ENCODE results near the gene OR5W2.
"Not testable (repeated sequence)": the region's sequence is repeated elsewhere in the genome, so short reads cannot be mapped to it uniquely, and the experiment has no call there.

OR5W2 gene

GRCh38 chr11:55914482-55914881, at the start of gene OR5W2:
OR5W2 (minus strand) TSS chr11:55914582; CDS start chr11:55914582, 0 bp downstream.
- no peak for DNase-seq (ENCODE audit: low read depth)

- no peak for DNase-seq (ENCODE audit: low read depth)
Observed at GRCh38 chr11:55956521-55956920, 42.1 kb upstream of the OR5W2 start.

GRCh38 chr11:55949330-55949729, 34.9 kb upstream of the OR5W2 start:
- DNase-seq (ENCODE audit: low read depth), result no peak

DNA sequence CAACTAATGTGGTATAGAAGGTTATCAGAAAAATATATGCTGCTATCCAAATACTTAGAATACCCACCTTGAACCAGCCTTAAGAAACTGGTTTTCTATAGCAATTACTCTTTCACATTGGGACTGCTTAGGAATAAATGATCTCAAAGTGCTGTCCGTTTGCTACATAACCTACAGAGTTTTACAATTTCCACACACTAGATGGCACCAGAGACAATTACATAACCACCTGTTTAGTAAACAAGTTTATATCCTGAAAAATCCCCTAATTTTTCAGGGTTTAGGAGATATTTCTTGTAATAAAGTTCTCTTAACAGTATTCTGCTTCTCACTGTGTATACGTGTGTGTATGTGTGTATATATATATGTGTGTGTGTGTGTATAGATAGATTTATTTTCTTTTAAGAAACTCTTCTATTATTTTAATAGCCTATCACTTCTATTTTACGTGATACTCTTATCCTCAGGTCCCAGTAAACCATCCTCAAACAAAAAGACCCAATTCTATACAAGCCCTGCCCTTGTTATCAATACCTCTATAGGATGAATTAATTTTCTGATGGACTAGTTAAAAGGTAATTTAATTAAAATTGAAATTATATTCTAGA, 28.5 kb upstream of the OR5W2 start:
- no peak for DNase-seq (ENCODE audit: low read depth)

- DNase-seq (ENCODE audit: low read depth), result no peak
Observed at GRCh38 chr11:55936300-55936699, 21.9 kb upstream of the OR5W2 start, which contains the start of gene OR5I1. OR5I1 (minus strand) TSS chr11:55936400; CDS start chr11:55936400, 0 bp downstream.

GRCh38 chr11:55920537-55920936, 6.2 kb upstream of the OR5W2 start:
- DNase-seq (ENCODE audit: low read depth), result no peak

- DNase-seq (ENCODE audit: low read depth), result no peak
Observed at GRCh38 chr11:55902308-55902707, 12.1 kb downstream of the OR5W2 start.

DNA sequence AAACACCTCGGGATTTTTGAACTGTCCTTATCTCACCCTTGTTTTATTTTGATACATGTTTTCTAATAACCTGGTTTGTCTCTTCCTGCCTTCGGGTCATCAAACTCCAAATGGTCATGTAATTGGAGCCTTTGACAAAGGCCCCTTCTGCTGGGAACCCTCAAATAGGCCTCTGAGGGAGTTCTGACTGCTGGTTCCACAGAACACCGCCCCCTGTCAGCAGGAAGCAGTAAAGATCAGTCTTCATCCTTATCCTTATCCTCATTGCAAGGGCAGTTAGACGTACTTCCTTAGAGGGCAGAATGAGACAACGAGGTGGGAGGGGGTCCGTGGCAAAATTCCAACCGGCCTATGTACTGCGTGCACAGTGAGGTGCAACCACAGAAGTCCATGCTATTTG, 19.2 kb downstream of the OR5W2 start:
- no peak for DNase-seq (ENCODE audit: low read depth)

DNA sequence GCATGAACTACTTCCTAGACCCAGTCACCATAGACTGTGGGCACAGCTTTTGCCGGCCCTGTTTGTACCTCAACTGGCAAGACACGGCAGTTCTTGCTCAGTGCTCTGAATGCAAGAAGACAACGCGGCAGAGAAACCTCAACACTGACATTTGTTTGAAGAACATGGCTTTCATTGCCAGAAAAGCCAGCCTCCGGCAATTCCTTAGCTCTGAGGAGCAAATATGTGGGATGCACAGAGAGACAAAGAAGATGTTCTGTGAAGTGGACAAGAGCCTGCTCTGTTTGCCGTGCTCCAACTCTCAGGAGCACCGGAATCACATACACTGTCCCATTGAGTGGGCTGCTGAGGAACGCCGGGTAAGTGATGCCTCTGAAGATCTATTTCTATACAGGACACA, 28.9 kb downstream of the OR5W2 start:
- DNase-seq (ENCODE audit: low read depth), result not testable (repeated sequence)

DNA sequence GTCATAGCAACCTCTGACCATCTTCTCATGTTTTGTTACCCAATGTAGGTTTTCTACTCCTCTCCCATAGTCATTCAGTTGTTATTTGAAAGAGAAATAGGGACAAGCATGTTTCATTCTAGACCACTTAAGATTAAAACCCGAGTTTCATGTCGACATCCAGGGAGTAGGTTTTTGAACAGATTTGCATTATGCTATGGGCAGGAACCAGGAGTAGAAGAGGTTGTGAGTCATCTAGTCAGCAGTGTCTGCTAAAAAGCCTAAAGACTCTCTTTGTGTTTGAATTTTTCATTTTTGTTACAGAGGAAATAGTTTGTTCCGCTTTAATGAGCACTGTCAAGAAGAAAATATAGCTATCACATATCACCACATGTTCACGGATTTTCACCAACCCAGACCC, 29.4 kb downstream of the OR5W2 start:
- not testable (repeated sequence) for DNase-seq (ENCODE audit: low read depth)

GRCh38 chr11:55882997-55883396, 31.4 kb downstream of the OR5W2 start, which contains the start of gene TRIM51:
TRIM51 (plus strand) TSS chr11:55883297; CDS start chr11:55885429, 2,132 bp downstream.
- not testable (repeated sequence) for DNase-seq (ENCODE audit: low read depth)

DNA sequence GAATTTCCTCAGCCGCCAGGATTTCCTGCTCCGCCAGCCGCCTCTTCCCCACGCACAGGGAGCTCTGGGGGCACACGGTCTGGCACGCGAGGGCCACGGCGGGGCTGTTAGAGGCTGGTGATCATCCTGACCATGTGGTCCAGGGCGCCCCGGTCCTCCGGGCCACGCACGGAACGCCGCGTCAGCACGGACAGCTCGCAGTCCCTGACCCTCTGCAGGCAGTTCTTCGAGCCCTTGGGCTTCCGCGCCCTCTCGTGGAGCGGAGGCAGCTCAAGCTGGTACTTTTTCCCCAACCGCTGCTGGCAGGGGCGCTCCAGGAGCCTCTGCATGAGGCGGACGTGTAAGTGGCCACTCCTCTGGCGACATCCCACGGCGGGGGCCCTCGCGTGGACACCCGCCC, 41.2 kb downstream of the OR5W2 start:
- DNase-seq (ENCODE audit: low read depth), result not testable (repeated sequence)

DNA sequence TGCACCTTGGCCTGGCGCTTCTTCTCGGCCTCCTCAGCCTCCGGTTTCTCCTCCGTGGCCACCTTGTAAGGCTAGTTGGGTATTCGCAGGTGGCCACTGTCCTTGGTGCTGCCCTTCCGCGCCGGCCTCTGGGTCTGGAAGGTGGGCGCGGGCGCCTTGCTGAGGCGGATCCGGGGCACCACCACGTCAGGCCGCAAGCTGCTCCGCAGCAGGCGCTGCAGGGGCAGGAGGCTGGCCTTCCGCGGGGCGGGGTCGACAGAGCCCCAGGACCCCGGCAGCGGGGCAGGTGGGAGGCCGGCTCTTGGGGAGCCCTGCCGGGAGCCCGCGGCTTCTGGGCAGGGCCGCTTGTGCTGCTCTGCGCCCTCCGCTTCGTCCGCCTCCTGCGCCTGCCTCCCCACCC, 41.7 kb downstream of the OR5W2 start:
- DNase-seq (ENCODE audit: low read depth), result not testable (repeated sequence)

DNA sequence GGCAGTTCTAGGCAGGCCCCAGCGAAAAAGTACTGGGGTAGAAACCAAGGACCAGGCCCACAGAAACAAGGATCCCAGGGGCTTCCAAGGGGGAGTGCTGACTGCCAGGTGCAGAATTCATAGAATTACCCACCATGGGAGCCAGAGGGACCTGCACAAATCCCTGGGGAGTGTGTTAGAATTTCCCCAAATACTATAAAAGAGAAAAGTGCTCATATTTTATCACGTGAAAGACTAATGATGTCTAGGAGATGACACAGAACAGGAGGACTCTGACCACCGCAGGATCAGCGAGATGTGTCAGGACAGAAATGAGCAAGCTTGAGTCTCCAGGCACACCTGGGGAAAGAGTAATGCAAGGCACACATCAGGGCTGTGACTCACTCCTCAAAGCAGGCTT, 47.0 kb downstream of the OR5W2 start:
- not testable (repeated sequence) for DNase-seq (ENCODE audit: low read depth)
